H1 (cell line): ENCODE data around the gene SCMH1. TPM values are rescaled to one million over a fixed set of nuclear protein-coding genes. Genes with fewer than 3 reads are reported as not detected.

ENCODE experiments used
- CTCF ChIA-PET: fragments of 300-600 bp; sonication (Branson Sonifier 250); formaldehyde crosslinking; loops from one replicate; lab custom pipeline; 2021; ENCODE audit not compliant: partially characterized antibody; lab: Charles Lee
- POLR2A ChIA-PET: fragments of 300-600 bp; sonication (Branson Sonifier 250); formaldehyde crosslinking; loops from one replicate; lab custom pipeline; 2021; ENCODE audit warnings: inconsistent platforms; ENCODE audit not compliant: partially characterized antibody; lab: Charles Lee
- DNase-seq, 2 experiments: peaks; one replicate each; pipeline versions ENCODE4 v3.0.0 to v3.0.0-alpha.2; 2010 to 2022; ENCODE audit warnings: low spot score in 2 of 2, low read depth in 1 of 2, mixed read lengths in 1 of 2
- FAIRE-seq: peaks from 2 replicates; lab custom pipeline; 2011; peaks lifted over from hg19 to GRCh38; lab: Jason Lieb, UNC
- H2AFZ ChIP-seq: 2 replicates; pipeline ENCODE4 v1.8.1; 2012; ENCODE audit warnings: low read length, inconsistent platforms
- H2AK5ac ChIP-seq: 2 replicates; pipeline ENCODE4 v1.6.1; 2013; ENCODE audit warnings: low read depth, low read length
- H2BK120ac ChIP-seq: replicated peaks from 2 replicates; pipeline ENCODE3; 2013; ENCODE audit warnings: low read depth, low read length, inconsistent platforms
- H2BK12ac ChIP-seq: 2 replicates; pipeline ENCODE4 v1.6.1; 2013; ENCODE audit warnings: low read depth, low read length
- H2BK15ac ChIP-seq: 2 replicates; pipeline ENCODE4 v1.6.1; 2013; ENCODE audit warnings: low read length
- H2BK20ac ChIP-seq: 2 replicates; pipeline ENCODE4 v1.6.1; 2013; ENCODE audit warnings: low read length
- H2BK5ac ChIP-seq: 2 replicates; pipeline ENCODE4 v1.6.1; 2013; ENCODE audit warnings: low read depth, low read length
- H3K14ac ChIP-seq: 2 replicates; pipeline ENCODE4 v1.6.1; 2013; ENCODE audit warnings: inconsistent platforms; ENCODE audit not compliant: insufficient read length
- H3K18ac ChIP-seq: 2 replicates; pipeline ENCODE4 v1.6.1; 2013; ENCODE audit warnings: low read length; ENCODE audit errors: extremely low read depth
- H3K23ac ChIP-seq: 2 replicates; pipeline ENCODE4 v1.6.1; 2013; ENCODE audit warnings: inconsistent platforms; ENCODE audit not compliant: insufficient read length
- H3K23me2 ChIP-seq: 2 replicates; pipeline ENCODE4 v1.6.1; 2013; ENCODE audit warnings: low read depth, low read length
- H3K27ac ChIP-seq: 2 replicates; pipeline ENCODE4 v1.6.1; 2011; ENCODE audit warnings: low read depth, low read length, inconsistent platforms
- H3K27me3 ChIP-seq, 4 experiments: replicated peaks in 1 of 4; 1 replicate in 1 of 4; 2 replicates in 3 of 4; pipeline versions ENCODE4 v1.6.1 to v1.8.1; 2011 to 2013; ENCODE audit warnings: low read length in 3 of 4, mild to moderate bottlenecking in 3 of 4, inconsistent platforms in 2 of 4, mixed read lengths in 2 of 4, moderate library complexity in 1 of 4; ENCODE audit not compliant: control insufficient read depth in 3 of 4, insufficient read depth in 3 of 4; ENCODE audit errors: extremely low read depth in 1 of 4
- H3K36me3 ChIP-seq, 4 experiments: 2 replicates each; pipeline versions ENCODE4 v1.6.1 to v1.8.1; 2011 to 2013; ENCODE audit warnings: mild to moderate bottlenecking in 4 of 4, low read length in 3 of 4, moderate library complexity in 2 of 4, control low read depth in 1 of 4, inconsistent platforms in 1 of 4; ENCODE audit not compliant: insufficient read depth in 4 of 4, control insufficient read depth in 2 of 4
- H3K4ac ChIP-seq: replicated peaks from 2 replicates; pipeline ENCODE3; 2013; ENCODE audit warnings: low read length, low read depth, mixed read lengths, inconsistent platforms; ENCODE audit not compliant: insufficient read length
- H3K4me1 ChIP-seq, 4 experiments: replicated peaks in 1 of 4; 1 replicate in 1 of 4; 2 replicates in 3 of 4; pipeline versions ENCODE4 v1.6.1 to v1.8.1; 2011 to 2013; ENCODE audit warnings: low read length in 3 of 4, inconsistent platforms in 2 of 4, mixed read lengths in 1 of 4; ENCODE audit not compliant: insufficient read depth in 4 of 4, control insufficient read depth in 3 of 4
- H3K4me2 ChIP-seq, 2 experiments: 2 replicates each; pipeline versions ENCODE4 v1.6.1 to v1.8.1; 2011 to 2013; ENCODE audit warnings: low read depth in 2 of 2, low read length in 2 of 2, control low read depth in 1 of 2, inconsistent platforms in 1 of 2, mild to moderate bottlenecking in 1 of 2; ENCODE audit not compliant: insufficient read depth in 1 of 2
- H3K4me3 ChIP-seq, 4 experiments: fragments of 200-600, 300-600 bp in 1 of 4; sonication (generic), shearing (Covaris generic), sonication (Bioruptor Twin) in 1 of 4; 2 replicates each; pipeline versions ENCODE4 v1.5.1 to v1.8.1; 2011 to 2016; ENCODE audit warnings: low read length in 4 of 4, low read depth in 3 of 4, control low read depth in 2 of 4, inconsistent platforms in 2 of 4, mild to moderate bottlenecking in 2 of 4, mixed read lengths in 1 of 4, moderate library complexity in 1 of 4; ENCODE audit not compliant: insufficient read depth in 2 of 4; ENCODE audit errors: extremely low read depth in 1 of 4
- H3K56ac ChIP-seq: replicated peaks from 2 replicates; pipeline ENCODE3; 2013; ENCODE audit warnings: low read depth, mild to moderate bottlenecking, mixed read lengths, low read length, inconsistent platforms; ENCODE audit not compliant: insufficient read length
- H3K79me1 ChIP-seq: 2 replicates; pipeline ENCODE4 v1.6.1; 2013; ENCODE audit warnings: low read depth, low read length, control low read depth
- H3K79me2 ChIP-seq, 2 experiments: 2 replicates each; pipeline versions ENCODE4 v1.6.1 to v1.8.1; 2012 to 2013; ENCODE audit warnings: low read length in 2 of 2, mild to moderate bottlenecking in 2 of 2, inconsistent platforms in 1 of 2; ENCODE audit not compliant: insufficient read depth in 2 of 2, control insufficient read depth in 1 of 2
- H3K9ac ChIP-seq, 4 experiments: replicated peaks in 1 of 4; 1 replicate in 1 of 4; 2 replicates in 3 of 4; pipeline versions ENCODE4 v1.6.1 to v1.8.1; 2011 to 2013; ENCODE audit warnings: low read depth in 3 of 4, low read length in 3 of 4, control low read depth in 2 of 4, mild to moderate bottlenecking in 2 of 4, moderate library complexity in 2 of 4, inconsistent platforms in 1 of 4; ENCODE audit errors: extremely low read depth in 1 of 4
- H3K9me3 ChIP-seq, 2 experiments: 2 replicates each; pipeline versions ENCODE4 v1.6.1 to v1.8.1; 2012 to 2013; ENCODE audit warnings: mild to moderate bottlenecking in 2 of 2, moderate library complexity in 2 of 2, control low read depth in 1 of 2, inconsistent platforms in 1 of 2, low read depth in 1 of 2, low read length in 1 of 2, mixed read lengths in 1 of 2; ENCODE audit not compliant: insufficient read depth in 2 of 2
- H4K20me1 ChIP-seq, 2 experiments: replicated peaks in 1 of 2; 2 replicates each; pipeline versions ENCODE3 to v1.8.1; 2011 to 2013; ENCODE audit warnings: inconsistent platforms in 2 of 2, low read length in 2 of 2, mild to moderate bottlenecking in 1 of 2; ENCODE audit not compliant: insufficient read depth in 2 of 2, control insufficient read depth in 1 of 2
- H4K5ac ChIP-seq: 2 replicates; pipeline ENCODE4 v1.6.1; 2013; ENCODE audit warnings: low read length, low read depth, mixed read lengths, inconsistent platforms; ENCODE audit not compliant: insufficient read length
- H4K8ac ChIP-seq: 2 replicates; pipeline ENCODE4 v1.8.0; 2013; ENCODE audit warnings: mild to moderate bottlenecking, moderate library complexity, low read length, inconsistent platforms; ENCODE audit not compliant: insufficient read depth; ENCODE audit errors: extremely low read depth
- H4K91ac ChIP-seq: replicated peaks from 2 replicates; pipeline ENCODE3; 2013; ENCODE audit warnings: low read length, mixed read lengths, inconsistent platforms; ENCODE audit not compliant: insufficient read length
- CHD1 ChIP-seq: IDR thresholded peaks from 2 replicates; pipeline ENCODE4 v1.6.1; 2012; ENCODE audit warnings: low read depth, low read length, improper control_type of control experiment
- EGR1 ChIP-seq: IDR thresholded peaks from 2 replicates; pipeline ENCODE4 v1.6.1; 2011; ENCODE audit warnings: low read depth, low read length, borderline replicate concordance
- KDM5A ChIP-seq: fragments of 200-600 bp; IDR thresholded peaks from 2 replicates; pipeline ENCODE4 v1.7.1; 2012; ENCODE audit warnings: mild to moderate bottlenecking, low read length, inconsistent platforms, mixed read lengths
- POLR2AphosphoS5 ChIP-seq: IDR thresholded peaks from 2 replicates; pipeline ENCODE4 v1.6.1; 2011; ENCODE audit warnings: low read depth, low read length
- RXRA ChIP-seq: IDR thresholded peaks from 2 replicates; pipeline ENCODE4 v1.6.1; 2011; ENCODE audit warnings: low read depth, mild to moderate bottlenecking, low read length, moderate library complexity; ENCODE audit not compliant: insufficient read depth
- SAP30 ChIP-seq: fragments of 300-600 bp; sonication (generic); IDR thresholded peaks from 2 replicates; pipeline ENCODE4 v1.7.1; 2012; ENCODE audit warnings: low read length, moderate library complexity, mild to moderate bottlenecking, inconsistent platforms; ENCODE audit not compliant: insufficient read depth, insufficient replicate concordance
- SIX5 ChIP-seq: IDR thresholded peaks from 2 replicates; pipeline ENCODE4 v1.6.1; 2011; ENCODE audit warnings: mild to moderate bottlenecking, low read depth, low read length
- SP4 ChIP-seq: IDR thresholded peaks from 2 replicates; pipeline ENCODE4 v1.6.1; 2012; ENCODE audit warnings: low read length, inconsistent platforms
- TEAD4 ChIP-seq: IDR thresholded peaks from 2 replicates; pipeline ENCODE4 v1.6.1; 2012; ENCODE audit warnings: low read depth, low read length, inconsistent platforms, mixed read lengths
- polyA plus RNA-seq, 7 experiments: library from polyadenylated mRNA; depleted of rRNA in 3 of 7; stranded (reverse) in 5 of 7; unstranded in 2 of 7; fragments of >200 nt in 5 of 7; fragments of 200-250 nt in 2 of 7; gene quantifications; 1 replicate in 5 of 7; 2 replicates in 1 of 7; 4 replicates in 1 of 7; pipeline versions ENCODE4 v1.2.1 to v1.2.3, GENCODE V29; 2011 to 2013; ENCODE audit warnings: missing spikeins in 2 of 7, mixed read lengths in 2 of 7
- total RNA-seq: library from RNA; stranded (reverse); fragmentation: NEBNext Ultra II Directional; extraction: Animal tissue kit (Norgen Biotek cat#: 25700); gene quantifications from 2 replicates; pipeline ENCODE4 v1.2.1, GENCODE V29; 2021
- TF ChIP-seq, protein P1 (sequence below): IDR thresholded peaks from 2 replicates; pipeline ENCODE4 v1.6.1; 2012; ENCODE audit warnings: inconsistent platforms
- TF ChIP-seq, protein P2 (sequence below): IDR thresholded peaks from 2 replicates; pipeline ENCODE4 v1.6.1; 2012; ENCODE audit warnings: low read length, inconsistent platforms
- TF ChIP-seq, protein P3 (sequence below): IDR thresholded peaks from 2 replicates; pipeline ENCODE4 v1.6.1; 2011; ENCODE audit warnings: low read depth, mild to moderate bottlenecking, low read length; ENCODE audit not compliant: insufficient read depth
- TF ChIP-seq, protein P4 (sequence below): IDR thresholded peaks from 2 replicates; pipeline ENCODE4 v1.6.1; 2012; ENCODE audit warnings: inconsistent platforms

Gene SCMH1
- total and polyA plus RNA-seq, 2 of the 8 experiments (the other 6 are each of a cell fraction or from before 2014, with no cell fraction given): 16.6 to 30.7 TPM

GRCh38 chr1:41118645-41119044, 123.5 kb downstream of the SCMH1 start:
- Histone ChIP-seq H3K4me1 (no peaks in the 10 kb centered on the region), H4K5ac (no peak overlapping the region), H3K9me3 (no peaks in the 10 kb centered on the region), H3K4me2 (no peak overlapping the region), H3K56ac (no peak overlapping the region), H3K79me1 (0 out of 2 replicates have a peak, but pooled peaks cover 2% of the 10 kb centered on the region), H3K23ac (no peak overlapping the region), H4K91ac (no peak overlapping the region), H3K18ac (no peak overlapping the region), H3K27ac (no peak overlapping the region), H2AFZ (no peak overlapping the region), H3K14ac (no peak overlapping the region), H4K20me1 (peaks cover 0 to 2% of the 10 kb centered on the region in 2 experiments), H3K9ac (no peak overlapping the region), H2BK20ac (no peak overlapping the region), H2AK5ac (no peak overlapping the region), H3K36me3 (no peaks in the 10 kb centered on the region; a peak in 1 of 8 replicates), H2BK12ac (no peak overlapping the region), H2BK120ac (no peak overlapping the region), H3K4me3 (no peak overlapping the region), H3K23me2 (no peaks in the 10 kb centered on the region), H3K27me3 (no peaks in the 10 kb centered on the region), H4K8ac (no peak overlapping the region), H3K4ac (no peak overlapping the region), H2BK15ac (no peak overlapping the region), H2BK5ac (no peak overlapping the region), H3K79me2 (no peaks in the 10 kb centered on the region)
- FAIRE-seq (no peak), DNase-seq (no peak)
- CTCF ChIA-PET: no interaction called here
- POLR2A ChIA-PET: no interaction called here
- TF ChIP-seq KDM5A (no peak), SIX5 (no peak), EGR1 (no peak), TEAD4 (no peak), CHD1 (no peak), POLR2AphosphoS5 (no peak), SAP30 (no peak), SP4 (no peak), RXRA (no peak)
- TF ChIP-seq, protein P1, sequence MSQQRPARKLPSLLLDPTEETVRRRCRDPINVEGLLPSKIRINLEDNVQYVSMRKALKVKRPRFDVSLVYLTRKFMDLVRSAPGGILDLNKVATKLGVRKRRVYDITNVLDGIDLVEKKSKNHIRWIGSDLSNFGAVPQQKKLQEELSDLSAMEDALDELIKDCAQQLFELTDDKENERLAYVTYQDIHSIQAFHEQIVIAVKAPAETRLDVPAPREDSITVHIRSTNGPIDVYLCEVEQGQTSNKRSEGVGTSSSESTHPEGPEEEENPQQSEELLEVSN: no peak
- TF ChIP-seq, protein P2, sequence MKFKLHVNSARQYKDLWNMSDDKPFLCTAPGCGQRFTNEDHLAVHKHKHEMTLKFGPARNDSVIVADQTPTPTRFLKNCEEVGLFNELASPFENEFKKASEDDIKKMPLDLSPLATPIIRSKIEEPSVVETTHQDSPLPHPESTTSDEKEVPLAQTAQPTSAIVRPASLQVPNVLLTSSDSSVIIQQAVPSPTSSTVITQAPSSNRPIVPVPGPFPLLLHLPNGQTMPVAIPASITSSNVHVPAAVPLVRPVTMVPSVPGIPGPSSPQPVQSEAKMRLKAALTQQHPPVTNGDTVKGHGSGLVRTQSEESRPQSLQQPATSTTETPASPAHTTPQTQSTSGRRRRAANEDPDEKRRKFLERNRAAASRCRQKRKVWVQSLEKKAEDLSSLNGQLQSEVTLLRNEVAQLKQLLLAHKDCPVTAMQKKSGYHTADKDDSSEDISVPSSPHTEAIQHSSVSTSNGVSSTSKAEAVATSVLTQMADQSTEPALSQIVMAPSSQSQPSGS: no peak
- TF ChIP-seq, protein P3, sequence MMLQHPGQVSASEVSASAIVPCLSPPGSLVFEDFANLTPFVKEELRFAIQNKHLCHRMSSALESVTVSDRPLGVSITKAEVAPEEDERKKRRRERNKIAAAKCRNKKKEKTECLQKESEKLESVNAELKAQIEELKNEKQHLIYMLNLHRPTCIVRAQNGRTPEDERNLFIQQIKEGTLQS: no peak
- TF ChIP-seq, protein P4, sequence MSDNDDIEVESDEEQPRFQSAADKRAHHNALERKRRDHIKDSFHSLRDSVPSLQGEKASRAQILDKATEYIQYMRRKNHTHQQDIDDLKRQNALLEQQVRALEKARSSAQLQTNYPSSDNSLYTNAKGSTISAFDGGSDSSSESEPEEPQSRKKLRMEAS: no peak
